NCI-H187 treated with DMSO at 0.1 percent for 48 hours (cell line): ENCODE measurements around the gene USP37.
"Not testable (repeated sequence)": the region's sequence is repeated elsewhere in the genome, so short reads cannot be mapped to it uniquely, and the experiment has no call there.

Experiments used
- DNase-seq: peaks from one replicate; lab custom pipeline; 2025; lab: John Stamatoyannopoulos, UW

Gene USP37

GRCh38 chr2:218547978-218548377, 20.2 kb downstream of the USP37 start:
- DNase-seq: no peak

- no peak for DNase-seq
Measured at GRCh38 chr2:218547511-218547910, 20.6 kb downstream of the USP37 start.

- no peak for DNase-seq
Measured at GRCh38 chr2:218546012-218546411, 22.1 kb downstream of the USP37 start.

GRCh38 chr2:218540015-218540414, 28.1 kb downstream of the USP37 start:
- DNase-seq: no peak

GRCh38 chr2:218536804-218537494, 31.2 kb downstream of the USP37 start:
- DNase-seq: no peak

GRCh38 chr2:218529990-218530389, 38.2 kb downstream of the USP37 start:
- no peak for DNase-seq

DNA sequence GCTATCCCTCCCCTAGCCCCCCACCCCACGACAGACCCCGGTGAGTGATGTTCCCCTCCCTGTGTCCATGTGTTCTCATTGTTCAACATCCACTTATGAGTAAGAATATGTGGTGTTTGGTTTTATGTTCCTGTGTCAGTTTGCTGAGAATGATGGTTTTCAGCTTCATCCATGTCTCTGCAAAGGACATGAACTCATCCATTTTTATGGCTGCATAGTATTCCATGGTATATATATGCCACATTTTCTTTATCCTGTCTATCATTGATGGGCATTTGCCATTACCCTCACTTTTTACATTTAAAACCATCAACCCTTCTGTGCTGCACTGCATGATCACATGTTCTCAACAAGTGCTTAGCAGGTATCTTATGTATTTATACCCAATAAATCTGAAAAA, 39.7 kb downstream of the USP37 start:
- not testable (repeated sequence) for DNase-seq

- DNase-seq: no peak
Measured at GRCh38 chr2:218523651-218524050, 44.5 kb downstream of the USP37 start.

DNA sequence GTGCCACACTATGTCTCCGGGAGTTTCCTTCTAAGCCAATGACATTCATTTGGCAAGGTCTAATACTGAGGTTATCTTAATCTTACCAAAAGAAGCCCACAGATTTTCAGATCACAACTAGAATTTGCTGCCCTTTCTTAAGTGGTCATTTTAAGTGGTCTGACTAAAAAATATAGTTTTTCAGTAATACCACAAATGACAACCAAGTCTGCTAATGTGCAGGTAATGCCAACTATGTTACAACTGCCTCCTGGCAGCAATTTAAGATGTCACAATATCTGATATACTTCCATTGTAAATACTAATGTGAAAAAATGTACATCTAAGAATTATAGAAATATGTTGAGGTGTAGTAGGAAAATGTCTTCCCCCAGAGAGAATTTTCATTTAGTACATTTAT, 49.3 kb downstream of the USP37 start:
- DNase-seq: no peak

DNA sequence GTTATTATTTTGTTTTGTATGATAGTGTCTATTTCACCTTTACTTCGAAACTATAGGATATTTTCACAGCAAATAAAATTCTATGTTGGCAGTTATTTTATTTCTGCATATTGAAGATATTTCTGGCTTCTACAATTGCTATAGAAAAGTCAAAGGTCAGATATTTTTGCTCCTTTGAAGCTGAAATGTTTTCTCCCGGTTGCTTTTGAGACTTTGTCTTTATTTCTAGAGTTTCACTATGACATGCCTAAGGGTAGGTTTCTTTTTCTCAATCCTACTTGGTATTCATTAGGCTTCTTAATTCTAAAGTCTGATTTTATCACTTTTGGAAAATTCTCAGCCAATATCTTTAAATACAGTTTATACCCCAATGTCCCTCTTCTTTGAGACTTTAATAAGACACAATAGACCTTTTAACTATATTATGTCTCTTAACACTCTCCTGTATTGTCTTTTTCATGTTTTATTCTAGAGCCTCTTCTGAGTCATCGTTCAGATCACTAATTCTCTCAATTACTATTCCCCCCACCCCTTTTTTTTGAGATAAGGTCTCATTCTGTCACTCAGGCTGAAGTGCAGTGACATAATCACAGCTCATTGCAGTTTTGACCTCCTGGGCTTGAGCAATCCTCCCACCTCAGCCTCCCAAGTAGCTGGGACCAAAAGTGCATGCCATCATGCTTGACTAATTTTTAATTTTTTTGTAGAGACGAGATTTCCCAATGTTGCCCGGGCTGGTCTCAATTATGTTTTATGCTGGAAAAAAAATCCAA, 50.5 kb downstream of the USP37 start:
- no peak for DNase-seq

- DNase-seq: no peak
Measured at GRCh38 chr2:218516614-218517013, 51.5 kb downstream of the USP37 start.

- DNase-seq: no peak
Measured at GRCh38 chr2:218513676-218514075, 54.5 kb downstream of the USP37 start.

- no peak for DNase-seq
Measured at GRCh38 chr2:218508299-218508698, 59.9 kb downstream of the USP37 start.

DNA sequence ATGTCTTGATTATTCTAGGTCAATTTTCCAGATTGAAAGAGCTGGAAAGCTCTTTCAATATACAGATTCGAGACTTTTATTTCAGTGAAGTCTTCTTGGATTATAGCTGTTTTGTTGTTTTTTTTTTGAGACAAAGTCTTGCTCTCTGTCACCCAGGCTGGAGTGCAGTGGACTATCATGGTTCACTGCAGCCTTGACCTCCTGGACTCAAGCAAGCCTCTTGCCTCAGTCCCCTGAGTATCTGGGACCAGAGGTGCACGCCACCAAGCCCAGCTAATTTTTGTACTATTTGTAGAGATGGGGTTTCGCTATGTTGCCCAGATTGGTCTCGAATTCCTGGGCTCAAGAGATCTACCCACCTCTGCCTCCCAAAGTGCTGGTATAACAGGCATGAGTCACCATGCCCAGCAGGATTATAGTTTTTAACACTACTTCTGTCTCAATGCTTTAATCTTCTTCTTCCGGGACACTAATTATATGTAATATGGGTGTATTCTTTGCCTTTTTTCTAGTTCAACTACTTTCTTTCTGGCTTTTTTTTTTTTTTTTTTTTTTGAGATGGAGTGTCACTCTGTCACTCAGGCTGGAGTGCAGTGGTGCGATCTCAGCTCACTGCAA, 62.3 kb downstream of the USP37 start:
- DNase-seq: no peak

DNA sequence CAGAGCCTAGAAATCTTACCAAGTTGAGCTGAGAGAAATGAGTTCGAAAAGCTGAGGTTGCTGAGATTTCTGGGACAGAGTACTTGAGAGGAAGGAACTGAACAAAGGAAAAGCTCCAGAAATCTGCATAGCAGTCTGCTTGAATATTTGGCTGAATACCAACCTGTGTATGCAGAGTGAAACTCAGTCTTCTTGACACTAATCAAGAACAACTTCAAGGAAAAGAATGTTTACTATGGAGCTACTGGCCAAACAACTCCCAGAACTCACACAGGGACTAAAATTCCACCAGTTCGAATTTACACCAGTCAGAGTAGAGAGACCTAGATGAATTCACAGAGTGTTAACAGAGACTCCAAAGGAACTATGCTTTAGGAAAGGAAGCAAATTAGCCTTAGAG, 66.5 kb downstream of the USP37 start:
- no peak for DNase-seq

DNA sequence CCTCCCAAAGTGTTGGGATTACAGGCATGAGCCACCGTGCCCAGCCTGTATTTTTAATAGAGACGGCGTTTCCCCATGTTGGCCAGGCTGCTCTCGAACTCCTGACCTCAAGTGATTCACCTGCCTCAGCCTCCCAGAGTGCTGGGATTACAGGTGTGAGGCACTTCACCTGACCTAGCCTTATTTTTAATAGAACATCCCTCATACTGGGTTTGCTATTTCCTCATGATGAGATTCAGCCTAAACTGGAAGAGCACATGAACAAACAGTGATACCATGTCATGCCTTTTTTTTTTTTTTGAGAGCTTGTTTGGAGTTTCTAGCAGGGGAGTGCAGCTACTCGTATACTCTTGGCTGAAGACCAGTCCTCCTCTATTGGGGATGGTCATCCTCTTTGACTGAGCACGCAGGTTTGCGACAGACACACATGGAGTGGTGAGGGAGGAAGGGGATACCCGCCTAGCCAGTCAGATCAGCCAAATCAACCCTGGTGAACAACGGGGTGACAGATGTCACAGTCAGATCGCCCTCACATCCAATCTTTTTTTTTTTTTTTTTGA, 67.6 kb downstream of the USP37 start:
- DNase-seq: no peak

DNA sequence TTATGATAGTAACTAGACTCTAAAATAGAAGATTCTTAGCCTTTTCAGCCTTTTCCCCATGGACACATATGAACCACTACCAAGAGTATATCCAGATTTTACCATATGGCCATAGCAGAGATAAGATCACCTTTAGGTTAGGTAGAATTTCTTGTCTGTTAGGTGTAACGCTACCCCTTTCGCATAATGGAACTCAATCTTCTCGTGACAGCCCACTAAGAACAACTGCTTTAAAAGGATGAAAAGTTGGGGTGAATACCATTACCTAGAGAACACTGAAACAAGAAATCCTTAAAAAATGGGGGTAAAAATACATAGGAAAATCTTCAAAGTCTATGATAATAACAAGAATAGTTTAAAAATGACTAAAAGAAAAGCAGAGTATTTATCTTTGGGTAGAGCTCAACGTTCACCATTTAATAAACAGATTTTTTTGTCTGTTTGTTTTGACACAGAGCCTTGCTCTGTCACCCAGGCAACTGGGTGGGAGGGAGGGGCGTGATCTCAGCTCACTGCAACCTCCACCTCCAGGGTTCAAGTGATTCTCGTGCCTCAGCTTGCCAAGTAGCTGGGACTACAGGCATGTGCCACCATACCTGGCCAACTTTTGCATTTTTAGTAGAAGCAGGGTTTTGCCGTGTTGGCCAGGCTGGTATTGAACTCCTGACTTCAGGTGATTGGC, 82.0 kb downstream of the USP37 start:
- DNase-seq: no peak

DNA sequence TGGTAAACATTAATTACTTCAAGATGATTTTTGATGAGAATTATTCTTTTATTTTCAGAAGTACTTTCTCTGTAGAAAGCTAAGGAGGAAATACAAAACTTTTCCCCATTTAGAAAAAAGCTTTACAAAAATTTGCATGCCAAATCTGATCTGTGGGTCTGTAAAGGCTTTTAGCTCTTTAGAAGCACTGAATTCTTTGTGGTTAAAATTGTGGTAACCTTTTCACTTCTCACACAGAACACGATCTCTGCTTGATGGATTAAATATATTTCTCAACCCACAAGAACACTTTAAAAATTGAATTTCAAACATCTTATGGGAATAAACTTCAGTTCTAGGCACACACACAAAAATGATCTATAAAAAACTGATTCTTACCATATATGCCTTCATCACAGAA, 85.5 kb downstream of the USP37 start:
- DNase-seq: no peak

DNA sequence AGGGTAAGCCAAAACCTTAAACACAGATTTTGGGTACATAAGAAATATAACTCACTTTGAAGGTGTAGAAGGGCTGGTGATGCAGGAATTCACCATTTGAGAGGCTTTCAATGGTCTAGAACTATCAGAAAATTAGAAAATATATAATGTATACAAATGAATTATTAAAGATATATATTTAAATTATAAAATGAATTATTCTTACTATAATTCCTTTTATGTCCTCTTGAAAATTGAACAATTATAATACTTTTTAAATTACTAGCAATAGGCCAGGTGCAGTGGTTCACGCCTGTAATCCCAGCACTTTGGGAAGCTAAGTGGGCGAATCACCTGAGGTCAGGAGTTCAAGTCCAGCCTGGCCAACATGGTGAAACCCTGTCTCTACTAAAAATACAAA, 88.6 kb downstream of the USP37 start:
- no peak for DNase-seq

DNA sequence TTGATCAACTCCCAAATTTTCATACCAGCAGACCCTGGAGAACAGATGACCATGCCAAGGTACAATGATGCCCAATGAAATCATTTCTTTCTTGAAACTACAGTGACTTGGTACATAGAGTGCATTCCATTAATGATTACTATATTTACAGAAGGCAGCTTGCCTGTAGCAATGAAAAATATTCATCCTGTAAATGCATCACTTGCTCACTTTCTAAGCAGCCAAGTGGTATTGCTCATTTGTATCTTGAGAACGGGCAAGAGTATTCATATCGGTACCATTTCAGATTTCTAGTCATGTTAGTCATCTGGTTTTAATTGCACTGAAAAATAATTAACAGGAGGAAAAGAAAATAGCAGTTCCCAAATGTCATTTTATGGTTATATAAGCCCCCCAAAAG, 89.6 kb downstream of the USP37 start:
- DNase-seq: no peak

DNA sequence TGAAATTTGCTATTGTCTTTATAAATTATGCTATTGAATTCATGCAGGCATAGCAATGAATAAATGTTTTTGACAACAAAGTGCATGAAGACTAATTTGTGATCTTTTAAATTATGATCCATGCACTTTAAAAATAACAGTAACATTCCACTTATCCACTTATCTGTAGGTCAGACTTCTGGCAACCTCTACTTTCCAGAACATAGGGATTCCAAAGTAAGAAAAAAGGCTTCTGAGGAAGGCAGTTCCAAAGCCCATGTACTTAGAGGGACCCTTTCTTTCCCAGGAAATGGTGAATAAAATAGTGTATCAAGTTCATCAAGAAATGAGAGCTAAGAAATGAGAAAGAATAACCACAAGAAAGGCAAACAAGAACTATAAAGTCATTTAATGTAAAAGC, 90.9 kb downstream of the USP37 start:
- no peak for DNase-seq

- DNase-seq: no peak
Measured at GRCh38 chr2:218476676-218477075, 91.5 kb downstream of the USP37 start.
